Left forelimb (tissue), 1 donor: ENCODE data around the gene CTNNA2.

ENCODE experiments used
- DNase-seq: peaks from one replicate; pipeline ENCODE4 v3.0.0-alpha.2; 2018; ENCODE audit warnings: low spot score

Gene CTNNA2

DNA sequence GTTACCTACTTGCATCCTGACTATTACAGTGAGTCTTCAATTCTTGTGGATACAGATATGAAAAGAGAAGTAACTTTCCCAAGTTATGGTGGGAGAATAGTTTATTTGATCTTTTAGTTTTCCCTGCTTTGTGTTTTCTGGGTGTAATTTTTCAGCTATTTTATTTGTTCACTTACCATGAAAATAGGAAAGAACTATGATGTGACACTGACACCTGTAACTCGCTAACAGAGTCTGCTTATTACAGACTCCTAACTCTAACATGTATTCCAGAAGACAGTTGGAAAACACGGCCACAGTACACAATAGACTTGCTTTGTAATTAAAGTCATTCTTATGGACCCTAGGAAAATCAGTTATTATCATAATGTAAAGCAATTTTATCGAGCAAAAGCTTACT is 468.5 kb downstream of the CTNNA2 start:
- DNase-seq: no peak

DNA sequence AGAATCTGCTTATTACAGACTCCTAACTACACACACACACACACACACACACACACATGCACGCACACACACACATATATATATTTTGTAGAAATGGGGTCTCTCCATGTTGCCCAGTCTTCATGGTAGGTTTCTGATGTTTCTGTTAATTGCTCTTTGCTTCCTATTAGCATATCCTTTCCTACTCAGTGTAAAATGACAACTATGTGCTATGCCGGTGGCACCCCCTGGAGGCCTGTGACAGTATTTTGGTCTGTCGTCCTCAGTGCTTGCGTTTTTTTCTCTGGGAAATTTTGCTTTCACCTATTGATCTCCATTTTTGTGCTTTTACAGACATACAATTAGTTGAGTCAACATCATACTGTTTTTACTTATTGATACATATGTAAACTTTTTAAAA is 469.6 kb downstream of the CTNNA2 start:
- no peak for DNase-seq

DNA sequence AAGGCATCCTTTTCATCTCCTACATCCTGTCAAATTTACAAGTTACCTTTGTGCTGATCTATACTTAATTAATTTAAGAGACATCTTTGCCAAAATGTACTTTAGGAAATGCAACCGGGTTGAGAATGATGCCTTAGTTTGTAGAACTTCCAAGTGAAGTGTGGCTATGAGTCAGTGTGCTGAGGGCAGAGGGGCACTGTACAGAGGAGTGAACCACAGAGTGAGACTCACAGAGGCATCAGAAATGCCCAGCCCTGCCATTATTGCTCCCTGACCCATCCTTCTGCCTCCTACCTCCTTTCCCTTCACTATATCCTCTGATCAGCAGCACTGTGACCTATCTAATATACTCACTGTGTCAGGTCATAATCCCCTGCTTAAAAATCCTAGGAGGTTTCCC is 471.6 kb downstream of the CTNNA2 start:
- no peak for DNase-seq

DNA sequence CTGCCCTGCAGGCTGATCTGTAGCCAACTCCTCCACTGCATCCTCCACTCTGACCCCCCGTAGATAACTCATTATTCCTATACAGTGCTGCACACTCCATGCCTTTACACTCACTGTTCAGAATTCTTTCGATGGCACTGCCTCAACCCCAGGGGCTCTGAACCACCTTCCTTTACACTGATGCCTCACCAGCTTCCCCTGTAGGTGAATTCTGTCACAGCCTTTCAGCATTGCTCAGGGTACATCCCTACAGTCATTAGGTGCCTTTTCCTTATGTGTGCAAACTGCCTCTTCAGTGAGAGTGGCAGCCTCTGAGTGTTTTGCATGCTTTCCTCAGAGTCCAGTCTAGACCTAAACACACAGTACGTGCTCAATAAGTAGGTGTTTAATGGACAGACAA is 472.3 kb downstream of the CTNNA2 start:
- DNase-seq: no peak

DNA sequence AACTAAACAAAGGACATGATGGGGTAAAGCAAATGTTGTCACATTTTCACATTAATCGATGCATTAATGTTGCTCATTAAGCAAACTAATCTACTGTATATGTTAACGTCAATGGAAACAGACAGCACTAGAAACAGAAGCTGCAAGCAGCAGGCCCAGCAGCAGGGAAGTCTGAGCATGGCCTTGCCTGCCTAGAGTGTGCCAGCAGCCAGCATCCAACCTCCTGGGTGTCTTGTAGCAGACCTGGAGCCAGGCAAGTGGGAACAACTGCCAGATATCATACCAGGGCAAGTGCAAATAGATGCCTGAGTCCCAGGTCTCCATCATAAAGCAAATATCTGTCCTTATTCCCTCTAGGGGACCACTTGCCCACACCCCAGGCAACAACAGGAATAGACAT is 472.7 kb downstream of the CTNNA2 start:
- DNase-seq: no peak

DNA sequence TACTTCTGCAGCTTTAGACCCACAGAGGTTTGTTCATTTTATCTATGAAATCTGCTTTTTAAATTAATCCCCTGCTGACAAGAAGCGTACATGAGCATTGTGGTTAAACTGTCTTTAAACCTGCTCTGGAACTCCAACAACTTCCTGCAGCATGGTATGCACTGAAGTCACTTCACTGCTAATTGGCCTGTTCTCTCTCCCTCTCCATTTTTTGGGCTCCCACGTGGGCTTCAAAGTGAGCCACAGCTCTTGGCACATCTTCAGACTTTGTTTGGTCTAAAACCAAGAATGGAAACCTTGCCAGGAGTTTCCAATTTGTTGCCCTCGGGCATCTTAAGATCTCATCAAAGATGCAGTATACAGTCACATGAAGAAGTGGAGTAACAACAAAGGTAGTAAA is 480.3 kb downstream of the CTNNA2 start:
- DNase-seq: no peak

DNA sequence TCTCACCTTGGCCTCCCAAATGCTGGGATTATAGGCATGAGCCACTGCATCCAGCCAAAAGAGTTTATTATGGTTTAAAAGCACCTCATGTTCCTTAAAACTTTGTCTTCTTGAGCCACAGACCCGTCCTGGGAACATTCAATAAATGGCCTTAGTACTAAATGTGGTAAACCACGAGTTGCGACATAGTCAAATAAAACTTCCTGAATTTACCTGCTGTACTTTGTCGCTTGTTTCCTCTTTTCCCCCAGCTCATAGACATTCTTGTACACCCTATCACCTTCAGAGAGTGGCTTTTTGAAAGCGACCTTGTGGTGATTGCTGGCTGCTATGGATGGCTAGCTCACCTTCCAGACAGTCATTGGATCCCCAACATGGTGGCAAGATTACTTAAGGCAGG is 481.3 kb downstream of the CTNNA2 start:
- no peak for DNase-seq

DNA sequence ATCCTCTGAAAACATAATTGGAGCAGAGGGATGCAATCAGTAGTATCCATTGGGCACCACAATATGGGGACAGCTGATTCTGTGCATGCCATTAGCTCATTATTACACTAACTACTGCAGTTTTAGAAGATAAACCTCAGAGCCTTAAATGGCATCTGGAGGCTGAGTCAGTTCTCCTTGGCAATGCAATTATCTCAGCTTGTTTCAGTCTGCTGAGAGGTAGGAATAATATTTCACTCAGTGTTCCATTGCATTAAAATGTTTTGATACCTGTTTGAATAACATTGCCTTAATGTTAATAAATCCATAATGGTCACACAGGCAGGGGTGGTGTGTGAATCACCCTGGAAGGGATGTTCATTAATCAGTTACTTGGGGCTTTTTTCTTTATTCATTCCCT is 482.1 kb downstream of the CTNNA2 start:
- no peak for DNase-seq

DNA sequence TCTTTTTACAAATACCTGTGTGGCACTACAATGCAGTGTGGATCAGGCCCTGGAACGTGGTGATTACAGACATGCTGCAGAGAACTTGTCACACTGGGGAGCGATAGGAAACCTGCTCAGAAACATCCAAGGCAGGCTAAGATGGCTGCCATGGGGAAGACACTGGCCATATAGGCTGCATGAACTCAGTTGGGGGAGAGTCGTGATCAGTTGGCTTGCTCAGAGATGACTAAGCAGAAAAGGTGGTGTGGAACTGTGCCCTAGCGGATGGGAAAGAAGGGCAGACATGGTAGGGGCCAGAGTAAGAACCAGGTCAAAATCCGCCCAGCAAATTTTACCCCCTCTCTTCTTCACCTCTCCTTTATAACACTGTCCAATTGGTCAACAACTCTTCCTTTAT is 483.9 kb downstream of the CTNNA2 start:
- no peak for DNase-seq

DNA sequence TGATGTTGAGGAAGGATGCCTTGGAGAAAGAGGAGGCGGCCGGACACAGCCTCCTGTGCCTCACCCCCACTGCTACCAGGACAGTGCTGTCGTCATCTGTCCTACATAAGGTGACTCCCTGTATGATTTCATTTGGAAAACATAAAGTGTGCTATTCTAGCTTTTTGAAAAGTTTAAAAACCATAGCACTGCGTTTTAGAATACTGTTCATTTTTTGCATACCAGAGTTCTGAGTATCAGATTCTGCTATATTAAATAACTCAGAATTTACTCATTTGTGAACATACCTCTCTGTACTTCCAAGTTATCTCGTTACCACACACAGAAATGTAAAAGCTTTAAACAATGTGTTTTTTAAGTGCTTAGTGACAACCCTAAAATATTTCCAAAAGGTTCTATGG is 488.9 kb downstream of the CTNNA2 start:
- DNase-seq: no peak

DNA sequence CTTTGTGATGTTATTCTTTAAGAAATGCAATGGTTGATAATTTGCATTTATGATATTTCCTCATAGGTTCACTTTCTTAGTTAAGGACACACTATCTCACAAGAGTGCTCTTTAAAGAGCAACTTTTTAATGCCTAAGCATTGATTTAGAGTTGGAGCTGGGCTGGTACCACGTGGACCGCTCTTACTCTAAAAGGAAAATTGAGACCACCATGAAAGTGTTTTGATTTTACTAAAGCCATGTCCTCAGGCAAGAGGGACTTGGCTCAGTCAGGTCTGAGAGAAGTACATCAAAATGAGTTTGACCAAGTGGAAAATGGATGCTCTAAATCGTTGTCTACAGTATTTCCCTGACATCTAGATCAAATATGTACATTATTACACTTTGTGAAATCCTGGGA is 489.3 kb downstream of the CTNNA2 start:
- no peak for DNase-seq

DNA sequence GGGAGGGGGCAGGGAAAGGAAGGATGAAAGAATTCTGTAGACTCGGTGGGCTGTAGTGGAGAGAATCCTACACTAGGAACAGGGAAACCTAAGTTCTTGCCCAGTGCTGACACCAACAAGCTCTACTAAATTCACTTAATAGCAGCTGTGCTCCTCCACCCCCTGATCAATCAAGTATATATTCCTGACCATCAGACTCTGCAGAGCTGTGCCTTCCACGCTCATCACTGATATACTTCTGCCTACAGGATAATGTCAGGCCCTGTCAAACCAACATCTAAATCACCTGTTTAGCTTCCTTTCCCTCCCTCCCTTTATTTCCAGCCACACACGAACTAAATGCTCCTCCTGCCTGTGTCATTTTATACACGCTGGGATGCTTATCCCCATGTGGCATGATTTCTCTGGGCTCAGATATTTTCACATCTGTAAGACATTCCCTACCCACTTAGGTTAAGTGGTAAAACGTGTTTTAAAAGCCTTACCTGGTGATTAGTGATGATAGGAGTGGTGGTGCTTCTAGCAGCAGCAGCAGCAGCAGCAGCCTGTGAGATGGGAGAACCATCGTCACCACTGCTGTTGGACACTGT is 489.8 kb downstream of the CTNNA2 start:
- no peak for DNase-seq

DNA sequence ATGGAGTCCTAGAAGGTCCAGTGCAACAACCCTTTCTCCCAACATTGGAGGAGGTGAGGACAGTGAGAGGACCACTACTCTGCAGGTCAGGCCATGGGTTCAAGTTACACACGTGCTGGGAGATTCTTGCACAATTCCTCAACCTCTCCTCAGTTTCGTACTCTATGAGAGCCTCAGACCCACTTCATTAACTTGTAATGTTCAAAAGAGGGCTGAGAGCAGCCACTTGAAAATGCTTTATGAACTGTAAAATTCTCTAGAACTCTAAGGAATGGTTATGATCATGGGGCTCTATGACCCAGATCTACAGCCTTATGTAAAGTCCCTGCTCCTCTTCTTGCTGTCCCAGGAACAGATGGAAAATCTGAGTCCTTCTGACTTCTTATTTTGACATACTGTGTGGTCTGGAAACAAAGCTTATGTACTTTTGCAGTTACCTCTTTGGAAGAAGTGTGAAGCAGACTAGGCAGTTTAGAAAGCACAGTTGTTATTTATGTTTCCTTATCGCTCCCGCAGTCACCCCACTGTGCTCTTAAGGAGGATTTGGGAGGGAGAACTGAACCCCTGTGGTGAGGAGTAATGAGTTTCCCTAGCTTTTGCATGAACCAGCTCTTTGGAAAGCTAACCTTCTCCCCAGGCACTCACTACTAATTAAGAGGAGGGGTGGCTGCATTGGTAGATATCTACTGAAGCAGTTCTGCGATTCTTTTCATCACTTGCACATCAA is 495.1 kb downstream of the CTNNA2 start:
- DNase-seq: no peak

DNA sequence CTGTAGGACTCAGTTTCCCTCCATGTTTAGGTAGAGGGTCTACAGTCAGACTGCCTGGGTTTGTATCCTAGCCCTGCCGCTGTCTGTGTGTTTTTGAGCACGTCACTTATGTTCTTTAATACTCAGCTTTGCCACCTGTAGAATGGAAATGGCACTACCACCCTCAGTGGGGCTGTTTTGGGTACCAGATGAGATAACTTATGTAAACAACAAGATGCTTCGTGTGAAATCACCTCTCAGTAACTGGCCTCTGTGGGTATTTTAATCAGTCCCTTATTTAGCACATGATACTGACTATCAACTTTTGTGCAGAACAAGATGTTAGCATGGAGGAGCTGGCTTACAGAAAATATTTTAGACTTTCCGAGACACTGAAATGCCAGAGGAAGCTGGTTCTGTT is 495.7 kb downstream of the CTNNA2 start:
- DNase-seq: no peak

DNA sequence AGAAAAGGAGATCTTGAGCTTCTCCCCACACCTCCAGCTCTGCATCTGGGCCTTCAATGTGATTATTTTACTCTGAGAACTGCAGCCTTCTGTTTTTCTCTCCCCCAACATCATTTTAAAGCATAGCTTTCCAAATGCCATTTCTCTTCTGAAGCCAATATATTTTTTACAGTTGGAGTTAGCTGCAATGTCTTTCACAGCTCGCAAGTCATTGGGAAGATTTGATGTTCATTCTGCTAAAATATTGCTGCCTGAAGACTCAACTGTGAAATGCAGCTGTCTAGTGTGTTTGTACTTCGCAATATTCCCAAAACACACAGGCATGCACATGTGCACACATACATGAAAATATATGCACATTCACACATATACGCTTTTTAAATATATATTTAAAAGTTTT is 496.4 kb downstream of the CTNNA2 start:
- no peak for DNase-seq

DNA sequence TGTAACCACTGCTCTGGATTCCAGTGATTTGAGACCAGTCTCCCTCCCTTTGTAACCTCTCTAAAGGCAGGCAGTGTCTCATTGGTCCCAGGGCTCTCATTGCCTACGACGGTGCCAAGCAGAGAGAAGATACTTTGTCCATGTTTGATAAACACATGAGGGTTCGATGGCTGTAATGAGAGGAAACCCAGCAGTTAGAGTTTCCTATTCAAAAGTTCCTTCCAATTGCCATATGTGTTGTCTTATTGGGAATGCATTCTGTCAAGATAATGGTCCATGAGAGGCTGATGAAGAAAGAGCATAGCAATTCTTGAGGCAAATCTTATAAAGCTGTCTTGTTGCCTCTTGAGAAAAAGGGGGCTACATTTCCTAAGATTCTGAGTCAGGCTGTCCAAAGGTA is 499.2 kb downstream of the CTNNA2 start:
- no peak for DNase-seq

DNA sequence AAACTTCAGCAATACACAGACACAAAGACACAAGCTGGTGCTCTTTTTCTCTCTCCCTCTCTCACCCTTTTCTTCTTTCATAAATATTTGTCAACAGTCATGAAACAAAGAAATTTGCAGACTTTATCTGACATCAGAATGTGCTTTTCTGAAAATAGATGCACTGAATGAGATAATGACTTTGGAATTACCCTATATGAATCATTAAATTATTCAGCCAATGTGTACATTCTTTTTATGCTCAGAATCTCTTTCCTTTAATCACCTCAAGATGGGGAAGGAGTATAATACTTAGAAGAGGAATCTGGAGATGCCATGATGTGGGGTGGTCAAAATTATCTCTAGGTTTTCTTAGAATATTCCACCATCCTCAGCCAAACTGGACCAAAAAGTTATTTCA is 501.8 kb downstream of the CTNNA2 start:
- DNase-seq: no peak

DNA sequence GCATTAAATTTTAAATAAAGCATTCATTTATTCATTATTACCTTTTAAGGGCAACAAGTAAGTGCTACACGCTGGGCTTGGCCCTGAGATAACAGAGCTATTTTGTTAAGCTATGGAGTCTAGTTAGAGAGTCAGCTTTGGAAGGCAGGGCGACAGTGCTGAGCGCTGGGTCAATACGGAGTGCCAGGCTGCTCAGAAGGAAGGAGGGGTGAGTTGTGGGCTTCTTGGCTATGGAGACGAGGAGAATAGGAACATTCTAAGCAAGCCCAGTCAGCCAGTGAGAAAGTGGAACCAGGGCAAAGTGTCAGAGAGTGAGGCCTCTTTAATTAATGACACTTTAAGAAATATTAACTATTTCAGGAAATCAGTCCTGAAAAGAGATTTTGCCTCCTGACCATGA is 503.3 kb downstream of the CTNNA2 start:
- DNase-seq: no peak

DNA sequence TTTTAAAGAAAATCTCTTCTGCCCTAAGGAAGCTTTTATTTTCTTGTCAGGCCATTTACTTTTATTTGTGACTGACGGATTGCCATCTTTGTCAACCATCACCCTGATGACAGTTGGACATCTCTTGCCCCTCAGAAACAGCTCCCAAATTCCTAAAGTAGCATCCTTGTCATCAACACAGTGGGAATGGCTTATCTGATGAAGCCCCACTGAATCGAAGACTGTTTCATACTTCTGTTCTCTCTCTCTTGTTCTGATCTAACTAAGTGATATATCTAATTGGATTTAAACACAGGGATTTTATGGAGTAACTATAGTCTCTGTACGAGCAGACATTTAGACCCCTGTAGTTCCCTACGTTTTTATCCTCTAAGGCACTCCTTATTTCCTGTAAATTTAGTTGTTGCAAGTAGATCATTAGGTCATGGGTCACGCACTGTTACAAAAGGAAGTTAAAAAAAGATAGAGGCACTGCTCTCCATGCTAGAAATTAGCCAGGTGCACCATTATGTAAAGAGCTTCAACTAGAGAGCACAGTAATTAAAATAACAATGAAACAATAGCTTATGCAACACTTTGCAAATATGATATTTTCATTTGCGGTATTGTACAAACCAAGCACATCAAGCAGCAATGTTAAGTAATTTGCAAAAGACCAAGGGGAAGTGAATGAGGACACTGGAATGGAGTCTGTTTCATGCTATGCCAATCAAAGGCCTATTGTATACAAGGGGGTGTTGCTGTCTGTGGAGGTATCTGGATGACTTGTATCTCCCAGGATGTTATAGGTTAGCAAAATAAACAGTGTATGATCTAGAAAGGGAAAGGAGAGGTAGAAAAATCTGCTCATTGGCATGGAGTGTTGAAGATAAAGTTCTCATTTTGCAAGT is 507.0 kb downstream of the CTNNA2 start:
- no peak for DNase-seq

DNA sequence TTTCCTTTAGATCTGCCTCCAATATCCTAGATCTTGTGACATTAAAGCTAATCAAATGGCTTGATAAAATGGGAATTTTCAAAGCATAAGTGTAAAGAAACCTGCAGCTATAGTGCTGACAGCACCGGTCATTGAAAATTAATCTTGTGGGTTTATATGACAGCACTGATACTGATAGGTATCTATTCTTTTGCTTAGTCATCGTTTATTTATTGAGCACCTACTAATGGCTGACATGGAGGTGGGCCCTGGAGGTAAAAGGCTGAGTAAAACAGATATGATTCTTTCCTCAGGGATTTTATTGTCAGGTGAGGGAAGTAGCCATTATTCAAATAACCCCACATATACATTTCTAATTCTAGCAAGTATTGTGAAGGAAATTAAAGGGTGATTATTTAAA is 509.2 kb downstream of the CTNNA2 start:
- DNase-seq: no peak

DNA sequence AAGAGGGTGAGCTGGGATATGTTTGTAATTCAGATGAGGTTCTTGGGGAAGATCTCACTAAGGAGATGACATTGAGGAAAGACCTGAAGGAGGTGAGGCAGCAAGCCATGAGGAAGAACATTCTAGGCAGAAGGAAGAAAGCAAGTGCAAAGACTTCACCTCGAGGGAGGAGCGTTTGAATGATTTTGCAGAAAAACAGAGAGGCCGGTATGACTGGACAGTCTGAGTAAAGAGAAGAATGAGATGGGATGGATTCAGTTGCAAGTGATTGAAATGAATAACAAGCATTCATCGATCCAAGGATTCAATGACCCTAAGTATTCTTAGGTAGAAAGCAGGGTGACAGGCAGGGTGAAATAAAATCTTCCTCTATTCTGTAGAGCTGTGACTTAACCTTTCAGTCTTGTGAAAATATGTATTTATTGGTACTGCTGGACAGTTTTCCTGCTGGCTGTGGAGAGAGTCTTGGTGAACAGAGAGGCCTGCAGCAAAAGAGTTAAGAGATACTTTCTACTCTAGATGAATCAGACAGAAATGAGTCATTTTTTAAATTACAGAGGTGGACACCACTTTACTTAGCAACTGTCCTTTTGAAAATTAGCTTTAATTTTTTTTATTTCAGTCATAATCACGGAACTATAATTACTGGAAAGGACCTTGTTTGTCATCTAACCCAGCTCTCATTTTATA is 513.3 kb downstream of the CTNNA2 start:
- DNase-seq: no peak

DNA sequence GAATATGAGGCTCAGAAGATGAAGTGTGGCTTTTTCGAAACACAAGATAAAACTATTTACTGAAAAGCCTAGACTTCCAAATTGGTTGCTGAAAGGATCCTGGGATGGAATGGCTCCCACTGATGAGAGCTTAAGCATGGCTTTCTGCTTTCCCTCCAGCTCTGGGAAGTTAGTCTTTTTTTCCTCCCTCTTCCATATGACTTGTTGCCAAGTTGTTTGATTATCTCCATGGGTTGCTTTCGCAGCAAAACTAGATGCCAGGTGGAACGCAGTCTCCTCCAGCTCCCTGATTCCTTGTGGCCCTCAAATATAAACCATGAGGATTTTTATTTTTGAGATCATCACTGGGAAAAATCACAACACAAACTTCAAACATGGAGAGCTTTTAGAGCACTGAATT is 515.2 kb downstream of the CTNNA2 start:
- no peak for DNase-seq

DNA sequence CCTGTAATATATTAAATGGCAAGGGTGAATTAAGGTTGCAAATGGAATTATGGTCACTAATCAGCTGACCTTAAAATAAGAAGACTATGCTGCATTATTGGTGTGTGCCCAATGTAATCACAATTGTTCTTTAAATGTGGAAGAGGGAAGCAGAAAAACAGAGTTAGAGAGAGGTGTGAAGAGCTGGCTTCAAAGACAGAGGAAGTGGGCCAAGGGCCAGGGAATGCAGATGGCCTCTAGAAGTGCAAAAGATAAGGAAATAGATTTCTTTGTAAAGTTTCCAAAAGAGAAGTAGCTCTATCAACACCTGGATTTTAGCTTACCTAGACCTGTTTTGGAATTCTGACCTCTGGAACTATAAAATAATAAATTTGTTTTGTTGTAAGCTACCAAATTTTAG is 515.7 kb downstream of the CTNNA2 start:
- DNase-seq: no peak
